ENCODE data around the gene PLVAP.

The PLVAP gene

DNA sequence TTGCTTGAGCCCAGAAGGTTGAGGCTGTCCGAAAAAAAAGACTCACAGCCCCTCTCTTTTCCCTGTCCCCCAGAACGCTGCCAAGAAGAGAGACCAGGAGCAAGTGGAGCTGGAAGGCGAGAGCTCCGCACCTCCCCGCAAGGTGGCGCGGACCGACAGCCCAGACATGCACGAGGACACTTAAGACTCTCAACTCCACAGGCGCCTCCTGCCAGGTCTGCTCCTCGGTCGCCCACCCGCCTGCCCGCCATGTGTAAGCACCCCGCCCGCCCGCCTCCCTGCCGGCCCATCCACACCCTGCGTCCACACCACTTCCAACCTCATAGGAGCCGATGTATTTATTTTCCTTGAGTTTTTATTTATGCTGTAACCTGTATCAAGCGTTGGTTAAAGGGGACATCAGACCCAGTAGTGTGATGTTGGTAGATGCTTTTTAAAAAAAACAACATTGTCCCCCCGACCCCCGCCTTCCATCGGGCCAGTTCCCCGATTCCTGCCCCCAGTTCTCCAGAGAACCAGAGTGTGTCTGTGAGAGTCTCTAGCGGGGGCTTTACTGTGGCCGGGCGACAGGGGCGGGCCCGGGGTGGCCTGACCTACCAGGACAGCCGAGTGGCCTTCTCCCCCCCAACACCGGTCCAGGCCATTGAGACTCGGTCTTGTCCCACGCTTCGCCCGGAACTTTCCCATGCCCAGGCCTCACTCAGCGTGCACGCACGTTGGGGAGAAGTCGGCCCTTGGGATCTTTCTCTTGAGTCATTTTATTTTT lies 57.5 kb downstream of the PLVAP start:
- DNase-seq = no peak

DNA sequence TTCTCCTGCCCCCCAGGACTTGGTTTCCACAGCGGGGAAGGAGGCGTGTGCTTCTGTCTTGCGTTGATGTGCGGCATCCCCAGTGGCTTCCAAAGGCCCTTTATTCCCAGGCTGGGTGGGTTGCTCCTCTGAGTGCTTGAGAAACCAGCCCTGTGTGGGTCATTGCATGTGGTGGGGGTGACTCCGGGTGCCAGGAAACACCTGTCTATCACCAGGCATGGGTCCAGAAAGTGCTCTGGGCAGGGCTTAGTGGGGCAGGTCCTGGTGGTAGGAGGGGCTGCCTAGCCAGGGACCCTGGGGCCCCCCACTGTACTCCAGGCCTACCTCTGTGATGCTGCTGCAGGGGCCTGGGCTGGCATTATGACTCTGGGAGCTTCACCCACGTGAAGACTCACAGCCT lies 58.2 kb downstream of the PLVAP start:
- DNase-seq = no peak

DNA sequence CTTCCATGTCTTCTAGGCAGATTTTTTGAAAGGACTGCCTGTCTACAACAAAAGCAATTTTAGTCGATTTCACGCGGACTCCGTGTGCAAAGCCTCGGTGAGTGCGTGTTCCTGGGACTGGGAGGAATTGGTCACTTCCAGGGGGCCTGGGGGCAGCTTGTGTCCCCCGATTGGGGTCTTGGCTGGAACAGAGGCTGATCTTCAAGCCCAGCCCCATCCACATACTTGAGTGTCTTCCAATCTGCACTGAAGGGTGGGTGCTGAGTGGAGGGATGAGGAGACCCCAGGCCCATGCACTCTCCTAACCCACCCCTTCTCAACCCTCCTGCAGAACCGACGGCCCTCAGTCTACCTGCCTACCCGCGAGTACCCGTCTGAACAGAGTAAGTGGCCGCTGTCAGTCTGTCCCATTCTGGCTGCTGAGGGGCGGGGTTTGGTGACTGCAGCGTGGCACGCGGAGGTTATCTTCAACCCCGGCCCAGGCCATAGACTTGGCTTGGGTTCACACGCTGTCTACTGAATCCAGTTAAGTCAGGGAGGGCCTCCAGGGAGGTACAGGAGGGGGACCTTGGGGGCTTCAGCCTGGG lies 63.0 kb downstream of the PLVAP start:
- DNase-seq = no peak

DNA sequence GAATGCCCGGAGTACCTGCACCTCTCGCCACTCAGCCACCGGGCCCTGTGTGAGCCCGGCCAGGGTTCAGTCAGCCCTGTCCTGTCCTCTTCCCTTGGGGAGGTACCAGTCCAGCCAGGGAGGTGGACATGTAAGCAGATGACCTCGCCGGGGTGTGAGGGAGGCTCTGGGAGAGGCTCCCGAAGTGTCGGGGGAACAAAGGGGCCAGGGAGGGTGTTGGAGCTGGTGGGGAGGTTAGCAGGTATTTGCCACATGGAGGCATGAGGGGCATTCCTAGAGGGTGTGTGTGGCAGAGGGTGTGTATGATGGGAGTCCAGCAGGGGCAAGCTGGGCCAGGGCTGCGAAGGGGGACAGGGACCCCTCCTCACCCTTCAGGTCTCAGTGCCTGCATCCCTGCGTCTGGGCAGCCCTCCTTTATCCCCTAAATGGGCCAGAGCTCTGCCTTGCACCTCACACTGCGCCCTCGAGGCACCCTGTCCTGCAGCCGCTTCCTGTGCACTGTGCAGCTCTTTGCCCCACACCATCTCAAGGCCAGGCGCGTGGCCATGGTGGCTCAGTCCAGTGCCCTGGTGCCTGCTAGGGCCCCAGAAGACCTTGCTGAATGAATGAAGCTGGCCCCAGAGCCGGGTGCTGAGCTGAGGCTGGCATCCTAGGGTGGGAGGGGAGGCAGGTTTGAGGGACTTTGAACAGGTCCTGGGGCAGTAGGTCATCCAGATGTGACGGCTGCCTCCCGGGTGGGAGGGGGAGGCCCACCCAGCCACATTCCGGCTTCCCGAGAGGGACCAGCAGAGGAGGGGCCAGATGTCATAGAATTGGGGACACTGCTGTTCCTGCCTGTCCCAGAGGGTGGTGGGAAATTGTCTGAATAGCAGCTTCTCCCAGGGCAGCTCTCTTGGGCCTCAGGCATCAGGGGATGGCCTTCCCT lies 64.7 kb downstream of the PLVAP start:
- DNase-seq = no peak

DNA sequence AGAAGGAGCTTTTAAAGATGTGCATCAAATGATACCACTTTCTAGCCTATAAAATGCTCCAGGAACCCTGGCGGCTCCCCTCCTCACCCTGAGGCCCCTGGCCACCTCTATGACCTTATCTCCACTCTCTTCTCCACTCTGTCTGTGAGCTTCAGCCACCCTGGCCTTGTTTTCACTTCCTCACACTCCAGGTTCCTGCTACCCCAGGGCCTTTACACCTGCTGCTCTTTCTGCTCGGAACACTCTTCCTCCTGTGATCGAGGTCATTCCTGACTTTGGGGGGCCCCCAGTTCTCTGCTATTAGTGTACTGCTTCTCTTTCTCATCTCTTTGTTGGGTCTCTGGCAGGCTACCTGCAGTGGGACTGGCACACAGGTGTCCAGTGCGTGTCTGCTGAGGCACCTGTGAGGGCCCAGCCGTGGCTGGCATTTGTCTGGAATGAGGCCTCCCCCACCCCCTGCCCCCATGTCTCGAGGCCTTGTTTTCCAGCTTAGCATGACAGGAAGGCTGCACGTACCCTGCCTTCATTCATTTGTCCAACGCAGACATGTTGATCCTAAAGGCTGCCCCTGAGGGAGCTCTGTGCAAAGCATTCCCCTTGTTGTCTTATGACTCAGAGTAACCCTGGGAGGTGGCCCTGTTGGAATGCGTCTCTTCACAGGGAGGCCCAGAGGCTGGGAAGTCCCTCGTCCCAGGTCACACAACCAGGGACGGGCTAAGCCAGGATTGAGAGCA lies 65.5 kb downstream of the PLVAP start:
- no peak for DNase-seq

DNA sequence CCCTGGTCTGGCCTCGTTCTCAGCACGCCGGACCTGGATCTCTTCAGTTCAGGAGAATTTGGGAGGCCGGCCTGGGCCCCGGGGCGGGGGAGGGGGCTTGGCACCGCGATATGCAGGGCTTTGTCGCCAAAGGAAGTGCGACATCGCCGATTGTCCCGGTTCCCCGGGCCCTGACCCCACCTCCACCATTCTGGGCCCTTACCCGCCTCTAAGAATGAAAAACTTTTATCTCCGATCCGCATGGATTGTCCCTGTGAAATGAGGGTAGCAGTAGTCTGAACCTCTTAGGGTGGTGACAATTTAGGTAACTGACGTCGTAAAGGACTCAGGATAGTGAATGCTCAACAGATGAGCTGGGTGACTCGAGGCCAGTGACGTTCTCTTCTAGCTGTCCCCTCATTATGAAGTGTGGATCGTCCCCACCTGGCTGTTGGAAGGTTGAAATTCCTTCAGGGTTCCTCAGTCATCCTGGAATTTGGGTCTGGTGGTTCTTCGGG lies 67.1 kb downstream of the PLVAP start:
- no peak for DNase-seq

DNA sequence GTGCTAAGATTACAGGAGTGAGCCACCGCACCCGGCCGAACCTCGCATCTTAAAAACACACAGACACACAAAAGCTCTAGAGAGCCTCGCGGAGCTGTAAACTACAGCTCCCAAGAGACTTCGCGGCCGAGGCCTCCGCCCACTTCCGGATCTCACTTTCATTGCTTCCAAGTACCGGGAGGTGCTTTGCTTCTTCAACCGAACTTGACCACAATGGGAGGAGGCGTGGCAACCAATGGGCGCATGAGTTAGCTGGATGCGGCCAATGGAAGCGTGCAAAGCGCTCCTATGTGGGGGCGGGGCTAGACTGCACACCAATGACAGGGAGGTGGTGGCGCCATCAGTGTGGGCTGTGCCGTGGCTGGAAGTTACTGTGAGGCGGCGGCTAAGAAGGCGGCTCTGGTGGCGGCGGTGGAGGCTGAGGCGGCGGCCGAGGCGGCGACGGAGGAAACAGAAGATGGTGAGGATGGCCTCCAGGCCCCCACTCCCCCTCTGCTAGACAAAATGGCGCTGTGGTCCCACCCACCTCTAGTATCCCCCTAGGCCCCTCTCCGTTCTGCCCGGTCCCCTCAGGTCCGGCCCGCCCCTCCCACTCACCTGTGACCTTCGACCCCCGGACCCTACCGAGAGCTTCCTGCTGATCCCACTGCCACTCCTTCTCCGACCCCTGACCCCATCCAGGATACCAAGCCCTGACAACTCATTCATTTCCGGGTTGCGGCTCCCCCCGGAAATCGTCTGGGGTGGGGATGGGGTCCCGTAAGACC lies 67.8 kb downstream of the PLVAP start, which contains the start of gene DDA1:
DDA1 (plus strand) TSS at position 366 of the 767 bp plus-strand sequence; CDS start at position 458, 92 bp downstream.
- DNase-seq = peak; percentile 99

DNA sequence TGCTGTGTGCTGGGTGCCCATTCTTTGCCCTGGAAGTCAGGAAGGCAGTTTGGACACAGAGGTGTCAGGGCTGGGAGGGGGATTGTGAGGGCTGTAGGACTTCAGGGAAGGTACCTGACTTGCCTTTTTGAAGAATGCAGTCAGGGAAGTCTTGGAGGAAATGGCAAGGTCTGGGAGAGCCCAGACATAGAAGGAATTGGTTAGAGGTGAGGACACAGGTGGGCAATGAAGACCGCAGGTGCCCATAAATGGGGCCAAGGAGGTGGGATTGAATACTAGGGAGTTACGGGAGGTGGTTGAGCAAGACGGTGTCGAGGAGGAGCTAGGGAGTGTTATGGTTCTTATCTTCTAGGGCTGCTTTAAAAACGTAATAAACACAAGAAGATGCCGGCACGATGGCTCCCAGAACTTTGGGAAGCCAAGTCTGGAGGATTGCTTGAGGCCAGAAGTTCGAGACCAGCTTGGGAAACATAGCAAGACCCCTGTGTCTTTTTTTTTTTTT lies 69.2 kb downstream of the PLVAP start:
- DNase-seq = no peak

DNA sequence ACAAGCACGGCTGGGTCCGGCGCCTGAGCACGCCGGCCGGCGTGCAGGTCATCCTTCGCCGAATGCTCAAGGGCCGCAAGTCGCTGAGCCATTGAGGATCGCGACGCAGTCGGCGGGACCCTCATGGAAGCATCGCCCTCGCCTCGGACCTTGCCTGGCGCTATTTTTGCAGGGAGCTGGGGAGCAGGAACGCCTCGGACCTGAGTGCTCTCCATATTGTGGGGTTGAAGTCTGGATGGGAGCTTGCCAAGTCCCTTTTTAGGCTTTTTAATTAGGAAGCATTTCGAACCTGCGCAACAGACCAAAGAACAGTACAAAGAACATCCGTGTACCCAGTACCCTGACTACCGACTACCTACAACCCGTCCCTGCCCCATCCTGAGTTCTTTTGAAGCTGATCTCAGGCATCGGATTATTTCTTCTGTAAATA lies 70.8 kb downstream of the PLVAP start:
- DNase-seq = no peak

DNA sequence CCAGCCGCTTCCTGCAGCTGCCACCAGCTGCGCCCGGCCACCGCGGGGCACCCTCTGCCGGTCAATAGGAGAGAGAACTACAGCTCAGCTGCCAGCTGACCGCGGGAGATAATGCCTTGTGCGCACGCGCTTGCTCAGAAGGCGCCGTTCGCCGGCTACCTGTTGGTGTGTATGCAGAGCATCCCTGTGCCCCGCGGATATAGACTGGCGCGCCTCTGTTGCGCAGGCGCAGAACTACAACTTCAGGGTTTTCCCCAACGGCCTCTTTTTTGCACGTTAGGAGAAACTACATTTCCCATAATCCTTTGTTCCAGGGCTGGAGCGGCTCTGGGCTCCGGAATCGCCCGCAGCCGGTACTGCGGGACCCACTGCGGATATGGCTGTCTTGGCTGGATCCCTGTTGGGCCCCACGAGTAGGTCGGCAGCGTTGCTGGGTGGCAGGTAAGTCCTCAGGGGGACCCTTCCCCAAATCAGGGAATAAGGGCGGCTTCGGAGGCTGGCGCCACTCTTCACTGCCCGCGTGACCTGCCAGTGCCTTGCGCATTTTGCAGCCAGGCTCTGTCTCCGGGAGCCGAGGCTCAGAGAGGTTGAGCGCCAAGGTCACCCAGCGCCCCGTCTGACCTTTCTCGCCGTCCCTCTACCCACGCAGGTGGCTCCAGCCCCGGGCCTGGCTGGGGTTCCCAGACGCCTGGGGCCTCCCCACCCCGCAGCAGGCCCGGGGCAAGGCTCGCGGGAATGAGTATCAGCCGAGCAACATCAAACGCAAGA lies 71.4 kb downstream of the PLVAP start, which contains the start of gene MRPL34:
MRPL34 (plus strand) TSS at position 356 of the 768 bp plus-strand sequence; CDS start at position 377, 21 bp downstream.
- peak; percentile 97 for DNase-seq

DNA sequence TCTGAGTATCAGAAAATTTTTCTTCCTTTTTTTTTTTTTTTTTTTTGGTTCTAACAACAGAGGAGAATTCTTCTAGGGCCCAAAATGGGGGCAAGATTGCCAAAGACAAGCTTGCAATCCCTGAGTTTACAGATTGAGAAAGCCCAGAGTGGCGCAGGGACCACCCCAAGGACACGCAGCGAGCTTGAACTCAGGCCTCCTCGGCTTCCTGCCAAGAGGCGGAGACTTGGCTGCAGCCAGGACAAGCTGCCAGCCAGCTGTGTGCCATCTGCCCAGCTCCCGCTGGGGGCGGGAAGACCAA lies 72.0 kb downstream of the PLVAP start:
- DNase-seq = no peak

DNA sequence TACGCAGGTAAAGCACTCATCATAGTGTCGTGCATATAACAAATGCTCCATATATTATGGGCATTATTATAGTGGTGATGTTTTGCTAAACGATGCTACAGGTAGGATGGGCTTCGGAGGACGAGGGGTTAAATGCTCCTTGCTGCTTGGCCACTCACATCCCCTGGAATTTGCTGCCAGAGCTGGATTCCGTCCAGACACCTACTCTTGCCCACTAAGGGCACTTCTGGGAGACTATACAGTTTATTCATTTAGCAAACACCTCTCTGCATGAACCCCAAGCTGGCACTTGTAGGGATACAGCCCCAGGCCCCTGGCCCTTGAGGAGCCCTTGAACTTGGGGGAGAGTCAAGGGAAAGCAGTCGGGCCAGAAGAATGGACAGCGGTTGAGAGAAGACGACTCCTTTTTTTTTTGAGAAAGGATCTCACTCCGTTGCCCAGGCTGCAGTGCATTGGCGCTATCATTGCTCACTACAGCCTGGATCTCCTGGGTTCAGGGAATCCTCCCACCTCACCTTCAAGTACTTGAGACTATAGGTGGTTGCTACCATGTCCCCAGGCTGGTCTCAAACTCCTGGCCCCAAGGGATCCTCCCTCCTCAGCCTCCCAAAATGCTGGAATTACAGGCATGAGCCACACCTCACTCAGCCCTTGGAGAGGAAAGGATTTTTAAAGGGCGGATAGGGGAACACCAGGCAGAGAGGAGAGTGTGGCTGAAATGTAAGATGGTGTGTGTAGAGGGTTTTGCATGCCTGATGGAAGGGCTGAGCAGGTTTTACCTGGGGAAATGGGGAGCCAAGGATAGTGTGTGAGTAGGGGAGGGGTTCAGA lies 72.5 kb downstream of the PLVAP start:
- DNase-seq = no peak

DNA sequence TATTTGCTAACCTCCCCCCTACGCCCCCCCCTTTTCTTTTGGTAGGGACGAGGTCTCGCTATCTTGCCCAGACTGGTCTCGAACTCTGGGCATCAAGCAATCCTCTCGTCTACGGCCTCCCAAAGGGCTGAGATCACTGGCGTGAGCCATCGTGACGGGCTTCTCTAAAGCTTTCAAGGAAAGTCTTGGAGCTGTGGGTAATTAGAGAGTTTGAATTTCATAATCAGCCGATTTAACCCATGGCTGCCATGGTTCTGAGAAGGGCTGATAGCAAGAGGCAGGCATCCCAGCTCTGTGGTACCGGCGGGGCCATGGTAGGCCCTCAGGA lies 73.2 kb downstream of the PLVAP start:
- DNase-seq = no peak

DNA sequence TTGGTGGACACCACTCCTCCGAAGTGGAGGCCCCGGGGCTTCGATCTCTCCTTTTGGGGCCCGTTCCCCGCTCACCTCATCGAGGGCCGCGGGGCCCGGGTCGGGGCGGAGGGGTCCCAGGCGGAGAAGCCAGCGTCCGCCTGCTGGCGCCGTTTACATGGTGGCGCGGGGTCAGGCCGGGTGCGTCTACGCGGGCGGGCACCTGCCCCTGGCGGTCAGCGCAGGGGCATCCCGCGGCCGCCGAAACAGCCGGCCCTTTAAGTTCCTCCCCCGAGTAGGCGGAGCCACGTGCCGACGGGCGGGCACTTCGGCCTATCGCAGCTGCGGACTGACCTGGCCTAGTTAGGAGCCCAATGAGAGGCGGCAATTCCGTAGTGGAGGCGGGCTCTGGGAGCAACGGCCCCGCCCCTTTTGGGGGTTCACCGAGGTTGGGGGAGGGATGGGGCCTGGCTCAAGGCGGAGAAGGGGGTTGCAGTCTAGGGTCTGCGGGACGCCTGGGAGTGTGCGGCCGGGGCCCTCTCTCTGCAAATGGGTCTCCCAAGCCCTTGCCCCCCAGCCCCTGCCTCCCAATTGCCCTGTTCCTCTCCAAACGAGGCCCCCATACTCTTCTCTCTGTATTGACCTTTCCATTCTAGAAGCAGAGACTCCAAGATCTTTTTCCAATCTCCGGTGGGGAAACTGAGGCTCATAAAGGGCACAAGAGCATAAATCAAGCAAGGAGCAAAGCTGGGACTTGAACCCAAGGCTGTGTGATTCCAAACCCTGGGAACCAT lies 73.8 kb downstream of the PLVAP start, which contains the start of gene ABHD8:
ABHD8 (minus strand) TSS at position 259 of the 773 bp plus-strand sequence. CDS start 1,809 bp downstream, outside the sequence.
- peak; percentile 97 for DNase-seq

DNA sequence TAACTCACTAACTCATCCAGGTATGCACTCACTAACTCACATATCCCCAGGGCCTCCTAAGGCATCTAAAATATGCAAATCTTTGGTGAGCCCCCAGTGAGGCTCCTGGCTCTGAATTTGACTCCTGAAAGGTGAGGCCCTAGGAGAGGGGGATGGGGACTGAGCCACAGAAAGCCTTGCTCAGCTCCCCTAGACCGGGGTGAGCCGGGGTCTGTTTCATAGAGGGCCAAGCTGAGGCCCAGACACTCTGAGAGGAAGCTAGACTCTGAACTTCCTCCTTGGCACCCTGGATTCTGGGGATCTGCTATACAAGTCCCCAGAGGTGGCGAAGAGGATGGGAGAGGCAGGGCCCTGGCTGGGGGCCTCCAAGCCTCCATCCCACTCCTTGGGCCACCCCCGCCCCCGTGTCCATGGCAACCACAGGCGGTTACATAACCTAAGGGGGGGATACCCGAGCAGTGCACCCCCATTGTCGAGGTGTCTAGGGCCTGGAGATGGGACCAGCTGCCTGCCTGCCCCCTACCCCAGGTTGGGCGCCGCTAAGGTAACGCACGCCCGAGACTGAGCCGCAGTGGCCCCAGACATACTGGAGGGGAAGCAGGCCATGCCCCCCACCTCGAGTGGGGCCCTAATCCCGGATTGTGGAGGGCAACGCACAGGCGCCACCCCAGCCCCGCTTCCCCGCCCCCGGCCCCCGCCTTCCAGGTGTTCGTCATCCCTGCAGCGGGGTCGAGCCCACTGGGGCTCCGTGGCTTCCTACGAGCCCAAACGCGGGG lies 74.6 kb downstream of the PLVAP start:
- no peak for DNase-seq

Measured in left hindlimb (tissue), 1 donor.